Activated T-helper 2 cell treated with anti-CD3 and anti-CD28 coated beads, Interferon-gamma antibody, Interleukin-2, Interleukin-4, amounts not matched to agents 10 μg/mL and 5 μg/mL and 100 μg/mL, durations not matched to agents 14 hours and 24 hours and 36 hours (primary cell): Measurements from ENCODE around the gene BHLHA15. TPM values are rescaled to one million over a fixed set of nuclear protein-coding genes. Genes with fewer than 3 reads are reported as not detected.

Experiments used
- DNase-seq: peaks from one replicate; pipeline ENCODE4 v3.0.0; 2021; ENCODE audit warnings: low spot score
- H3K27ac Mint-ChIP-seq: one replicate; pipeline ENCODE4 v1.8.0; 2021; ENCODE audit warnings: mixed read lengths
- H3K27me3 Mint-ChIP-seq: one replicate; pipeline ENCODE4 v1.8.0; 2021; ENCODE audit warnings: low read depth, mixed read lengths
- H3K36me3 Mint-ChIP-seq: one replicate; pipeline ENCODE4 v1.8.0; 2021; ENCODE audit warnings: low read depth, mixed read lengths
- H3K4me1 Mint-ChIP-seq: one replicate; pipeline ENCODE4 v1.8.0; 2021; ENCODE audit warnings: low read depth, mixed read lengths
- H3K4me3 Mint-ChIP-seq: one replicate; pipeline ENCODE4 v1.8.0; 2021; ENCODE audit warnings: low read depth, mild to moderate bottlenecking, moderate library complexity, mixed read lengths
- H3K9me3 Mint-ChIP-seq: one replicate; pipeline ENCODE4 v1.8.0; 2021; ENCODE audit warnings: mixed read lengths
- intact Hi-C: fragments of 100-400 bp; cut with micrococcal nuclease; formaldehyde crosslinking; loops from one replicate; pipeline ENCODE4 v1.15.1; 2023
- total RNA-seq: library from RNA; stranded (reverse); gene quantifications from 2 replicates; pipeline ENCODE4 v1.2.3, GENCODE V29; 2022

Gene BHLHA15
- total RNA-seq, 1 donor from 2014 or later = 0.80 TPM

DNA sequence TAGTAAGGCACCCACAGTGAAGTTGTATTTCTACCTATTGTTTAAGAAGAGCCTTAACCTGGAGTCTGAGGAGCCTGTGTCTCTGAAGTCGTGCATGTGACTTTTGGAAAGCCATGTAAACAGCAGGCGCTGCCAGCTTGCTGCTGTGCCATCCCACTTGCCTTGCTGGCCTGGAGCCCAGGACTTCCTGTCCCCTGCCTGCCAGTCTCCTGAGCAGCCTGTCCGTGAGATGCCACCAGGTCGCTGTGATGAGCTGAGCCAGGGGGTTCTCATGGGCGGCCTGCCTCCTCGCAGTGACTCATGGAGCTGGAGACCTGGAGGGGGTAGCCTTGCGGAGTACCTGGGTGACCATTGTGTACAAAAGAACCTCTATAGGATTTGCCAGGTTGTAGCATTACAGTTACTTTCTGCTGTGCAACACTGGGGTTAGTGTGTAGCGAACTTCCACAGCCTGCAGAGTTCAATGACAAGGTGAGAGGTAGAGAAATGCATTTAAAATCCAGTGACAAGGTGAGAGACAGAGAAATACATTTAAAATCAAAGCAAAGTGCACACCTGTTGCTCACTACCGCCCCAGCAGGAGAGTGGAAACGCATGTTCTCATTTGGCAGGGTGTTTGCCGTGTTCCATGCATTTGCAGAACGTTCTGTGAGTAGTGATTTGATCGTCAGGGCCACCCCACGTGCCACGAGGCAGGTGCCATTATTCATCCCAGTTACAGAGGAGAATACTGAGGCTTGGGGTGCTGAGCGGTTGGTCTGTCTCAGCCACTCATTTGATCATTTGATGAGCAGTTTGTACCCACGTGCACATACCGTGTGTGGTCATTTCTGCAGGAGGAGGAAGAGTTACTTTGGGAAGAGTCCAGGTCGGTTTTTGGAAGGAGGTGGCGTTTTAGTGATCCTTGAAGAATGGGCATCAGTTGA lies 36.6 kb upstream of the BHLHA15 start:
- no peaks in the 10 kb centered on the region for H3K9me3 Mint-ChIP-seq
- no peak overlapping the region for H3K27ac Mint-ChIP-seq
- intact Hi-C loops = no loop called here
- H3K4me1 Mint-ChIP-seq = no peaks in the 10 kb centered on the region
- no peak overlapping the region for H3K4me3 Mint-ChIP-seq
- no peaks in the 10 kb centered on the region for H3K27me3 Mint-ChIP-seq
- peaks cover 3% of the 10 kb centered on the region for H3K36me3 Mint-ChIP-seq
- no peak for DNase-seq

DNA sequence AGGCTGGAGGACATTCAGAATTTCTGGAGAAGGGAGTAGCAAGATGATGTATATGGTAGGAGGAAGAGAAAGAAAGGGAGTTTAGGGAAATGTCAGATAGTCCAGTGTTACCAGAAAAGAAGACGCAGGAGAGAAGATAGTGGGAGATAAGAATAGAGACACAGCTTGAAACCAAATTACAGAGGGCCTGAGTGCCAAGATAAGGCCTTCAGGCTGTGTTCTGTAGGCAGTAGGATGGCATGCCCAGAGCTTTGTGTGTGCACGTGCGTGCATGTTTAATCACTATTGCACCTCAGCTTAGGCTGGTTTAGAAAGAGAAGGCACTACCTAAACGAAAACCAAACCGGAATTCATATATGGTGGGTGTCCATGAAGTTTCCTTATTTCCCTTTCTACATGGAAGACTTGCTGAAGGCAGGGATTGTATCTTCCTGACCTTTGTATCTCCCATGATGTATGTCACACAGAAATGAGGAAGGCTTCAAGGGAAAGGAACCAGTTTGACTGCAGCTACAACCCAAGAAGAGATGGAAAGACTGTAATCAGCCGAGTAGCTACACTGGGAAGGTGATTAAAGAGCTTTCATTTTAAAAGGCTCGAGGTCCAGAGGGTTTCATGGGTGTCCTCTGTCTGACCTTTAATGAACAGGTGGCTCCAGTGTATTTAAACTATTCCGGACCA lies 35.8 kb upstream of the BHLHA15 start:
- H3K27me3 Mint-ChIP-seq = no peaks in the 10 kb centered on the region
- no peak overlapping the region for H3K4me3 Mint-ChIP-seq
- intact Hi-C loops = no loop called here
- H3K36me3 Mint-ChIP-seq = peaks cover 3% of the 10 kb centered on the region
- no peaks in the 10 kb centered on the region for H3K9me3 Mint-ChIP-seq
- H3K27ac Mint-ChIP-seq = no peak overlapping the region
- no peaks in the 10 kb centered on the region for H3K4me1 Mint-ChIP-seq
- DNase-seq = no peak

DNA sequence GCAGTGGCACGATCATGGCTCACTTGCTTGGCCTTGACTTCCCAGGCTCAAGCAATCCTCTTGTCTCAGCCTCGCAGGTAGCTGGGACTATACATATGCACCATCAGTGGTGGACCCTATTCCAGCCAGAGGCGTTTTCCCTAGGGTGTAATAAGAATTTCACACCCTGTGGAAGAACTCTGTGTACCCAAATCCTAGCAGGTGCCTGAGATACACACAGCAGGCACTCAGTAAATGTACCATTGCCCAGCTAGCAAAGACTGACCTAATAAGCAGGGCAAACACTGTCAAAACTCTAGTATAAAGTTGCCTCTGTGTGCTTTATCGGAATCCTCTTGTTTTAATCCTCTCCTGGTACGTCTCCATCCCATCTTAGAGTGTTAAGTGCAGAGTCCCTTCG lies 33.7 kb upstream of the BHLHA15 start:
- Mint-ChIP-seq H3K36me3 (no peaks in the 10 kb centered on the region), H3K27me3 (no peaks in the 10 kb centered on the region), H3K9me3 (no peaks in the 10 kb centered on the region), H3K4me3 (no peak overlapping the region), H3K27ac (no peak overlapping the region), H3K4me1 (no peaks in the 10 kb centered on the region)
- no peak for DNase-seq
- intact Hi-C loops = no loop called here

DNA sequence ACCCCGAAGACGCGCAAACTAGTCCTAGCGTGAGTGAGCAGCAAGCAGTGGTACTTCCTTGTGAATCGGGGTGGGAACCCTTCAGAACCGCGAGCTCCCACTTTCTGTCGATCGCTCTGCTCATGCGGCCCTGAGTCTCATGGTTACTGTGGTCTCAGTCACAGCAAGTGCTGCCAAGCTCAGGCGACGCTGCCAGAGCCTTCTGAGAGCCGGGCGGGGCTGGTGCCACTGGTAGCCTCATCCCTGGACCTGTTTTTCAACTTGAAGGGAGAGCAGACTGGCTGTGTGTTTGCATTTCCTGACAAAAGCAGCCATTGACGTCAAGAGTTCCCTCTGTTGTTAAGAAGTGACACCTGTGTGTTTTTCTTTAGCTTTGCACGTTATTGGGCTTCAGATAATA lies 32.9 kb upstream of the BHLHA15 start:
- Mint-ChIP-seq H3K27ac (no peak overlapping the region), H3K4me3 (no peak overlapping the region), H3K27me3 (no peaks in the 10 kb centered on the region), H3K9me3 (no peaks in the 10 kb centered on the region), H3K4me1 (no peaks in the 10 kb centered on the region), H3K36me3 (no peaks in the 10 kb centered on the region)
- no peak for DNase-seq
- intact Hi-C loops = no loop called here

DNA sequence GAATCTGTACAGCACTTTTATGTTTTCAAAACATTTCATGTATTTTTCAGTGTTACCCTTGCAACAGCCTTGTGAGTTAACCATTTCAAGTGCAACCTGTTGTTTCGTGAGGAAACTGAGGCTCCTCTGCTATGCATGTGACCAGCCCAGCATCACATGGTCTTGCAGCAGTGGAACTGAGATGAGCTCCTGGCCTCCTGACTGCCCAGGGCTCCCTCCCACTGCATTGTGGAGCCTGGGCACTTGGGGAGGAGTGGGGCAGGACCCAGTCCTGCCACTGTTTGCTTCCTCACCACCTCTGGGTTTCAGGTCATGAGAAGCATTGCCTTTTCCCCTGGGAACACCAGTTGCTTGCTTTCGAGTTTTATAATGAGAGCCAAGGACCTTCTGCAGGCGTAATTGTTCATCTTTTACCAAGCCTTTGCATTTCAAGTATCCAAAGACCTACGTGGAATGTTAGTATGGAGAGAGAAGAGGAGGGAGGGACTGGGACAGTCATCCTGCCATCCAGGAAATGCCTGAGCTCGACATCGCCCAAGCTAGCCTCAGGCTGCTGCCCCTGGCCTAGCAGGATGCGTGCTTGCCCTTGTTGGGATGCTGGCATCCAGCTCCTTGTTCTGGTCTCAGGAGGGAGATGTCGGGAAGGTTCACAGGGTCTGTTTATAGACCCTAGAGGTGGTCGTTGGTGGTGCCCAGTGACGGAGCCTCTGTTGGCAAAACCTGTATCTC lies 32.3 kb upstream of the BHLHA15 start:
- H3K4me1 Mint-ChIP-seq = no peaks in the 10 kb centered on the region
- intact Hi-C loops = no loop called here
- no peaks in the 10 kb centered on the region for H3K27me3 Mint-ChIP-seq
- H3K4me3 Mint-ChIP-seq = no peak overlapping the region
- DNase-seq = no peak
- H3K27ac Mint-ChIP-seq = no peak overlapping the region
- H3K36me3 Mint-ChIP-seq = no peaks in the 10 kb centered on the region
- H3K9me3 Mint-ChIP-seq = no peaks in the 10 kb centered on the region

DNA sequence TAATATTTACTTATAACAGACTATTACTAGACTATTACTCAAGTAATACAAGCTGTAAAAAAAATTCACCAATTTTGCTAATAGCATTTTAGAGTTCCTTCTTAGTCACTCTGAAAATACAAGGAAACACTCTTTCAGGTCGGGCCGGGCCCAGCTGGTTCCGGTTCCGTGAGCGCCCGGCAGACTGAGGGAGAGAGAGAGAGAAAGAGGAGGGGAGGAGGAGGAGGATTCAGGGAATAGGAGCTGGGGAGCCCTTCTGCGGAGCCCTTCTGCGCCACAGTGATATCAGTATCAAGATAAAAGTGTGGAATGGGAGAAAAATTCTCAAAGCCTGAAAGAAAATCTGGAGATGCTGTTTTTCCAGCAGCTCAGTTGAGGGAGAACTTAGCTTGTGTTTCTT lies 30.5 kb upstream of the BHLHA15 start:
- DNase-seq = no peak
- H3K27me3 Mint-ChIP-seq = no peaks in the 10 kb centered on the region
- H3K27ac Mint-ChIP-seq = no peak overlapping the region
- no peak overlapping the region for H3K4me3 Mint-ChIP-seq
- no peaks in the 10 kb centered on the region for H3K9me3 Mint-ChIP-seq
- intact Hi-C loops = no loop called here
- no peaks in the 10 kb centered on the region for H3K4me1 Mint-ChIP-seq
- H3K36me3 Mint-ChIP-seq = no peaks in the 10 kb centered on the region

DNA sequence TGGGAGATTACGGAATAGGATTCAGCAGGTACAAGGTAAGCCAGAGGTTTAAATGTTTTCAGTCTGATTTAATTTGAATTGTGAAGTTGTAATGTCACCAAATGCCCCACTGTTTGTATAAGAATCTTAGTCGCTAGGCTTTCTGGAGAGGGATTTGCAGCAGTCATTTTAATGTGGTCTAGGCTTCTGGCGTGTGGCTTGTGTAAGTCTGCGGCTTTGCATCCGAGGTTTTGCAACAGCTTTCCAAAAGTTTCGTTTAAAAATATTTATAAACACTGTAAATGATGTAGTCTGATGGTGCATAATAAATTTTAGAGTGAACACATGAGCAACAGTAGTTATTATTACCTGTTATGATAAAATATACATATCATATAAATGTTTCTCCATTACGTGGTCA lies 26.1 kb upstream of the BHLHA15 start:
- Mint-ChIP-seq H3K36me3 (peaks cover 14% of the 10 kb centered on the region), H3K27me3 (no peaks in the 10 kb centered on the region), H3K9me3 (no peaks in the 10 kb centered on the region), H3K4me3 (no peak overlapping the region), H3K27ac (no peak overlapping the region), H3K4me1 (no peaks in the 10 kb centered on the region)
- DNase-seq = no peak
- intact Hi-C loops = no loop called here

DNA sequence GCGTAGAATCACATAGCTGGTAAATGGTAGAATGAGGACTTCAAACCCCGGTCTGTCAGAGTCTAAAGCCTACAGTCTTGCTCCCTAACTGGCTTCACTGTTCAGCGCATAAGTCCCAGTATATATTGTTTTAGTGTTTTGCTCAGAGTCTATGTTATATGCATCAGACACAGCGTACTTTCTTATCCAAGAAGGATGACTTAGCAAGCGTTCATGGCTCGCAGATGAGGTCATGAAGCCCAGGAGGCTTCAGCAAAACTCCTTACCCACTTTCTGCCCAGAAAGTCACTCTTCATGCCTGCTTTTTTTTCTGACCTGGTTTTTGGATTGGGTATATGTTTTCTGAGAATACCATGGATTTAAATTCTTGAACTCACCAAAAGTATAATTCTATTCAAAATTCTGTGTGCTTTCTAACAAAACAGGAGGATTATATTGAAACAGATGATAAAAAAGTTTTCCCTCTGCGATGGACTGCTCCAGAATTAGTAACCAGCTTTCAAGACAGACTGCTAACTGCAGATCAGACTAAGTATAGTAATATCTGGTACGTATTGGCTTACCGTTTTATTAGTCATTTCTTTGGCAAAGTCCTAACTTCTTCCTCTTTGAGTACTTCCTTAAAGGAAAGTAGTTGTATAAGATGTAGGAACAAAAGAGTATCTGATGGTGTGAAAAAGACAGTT lies 24.6 kb upstream of the BHLHA15 start:
- H3K27ac Mint-ChIP-seq = no peak overlapping the region
- no peaks in the 10 kb centered on the region for H3K9me3 Mint-ChIP-seq
- H3K36me3 Mint-ChIP-seq = peaks cover 20% of the 10 kb centered on the region
- no peaks in the 10 kb centered on the region for H3K27me3 Mint-ChIP-seq
- DNase-seq = no peak
- no peaks in the 10 kb centered on the region for H3K4me1 Mint-ChIP-seq
- no peak overlapping the region for H3K4me3 Mint-ChIP-seq
- intact Hi-C loops = no loop called here

DNA sequence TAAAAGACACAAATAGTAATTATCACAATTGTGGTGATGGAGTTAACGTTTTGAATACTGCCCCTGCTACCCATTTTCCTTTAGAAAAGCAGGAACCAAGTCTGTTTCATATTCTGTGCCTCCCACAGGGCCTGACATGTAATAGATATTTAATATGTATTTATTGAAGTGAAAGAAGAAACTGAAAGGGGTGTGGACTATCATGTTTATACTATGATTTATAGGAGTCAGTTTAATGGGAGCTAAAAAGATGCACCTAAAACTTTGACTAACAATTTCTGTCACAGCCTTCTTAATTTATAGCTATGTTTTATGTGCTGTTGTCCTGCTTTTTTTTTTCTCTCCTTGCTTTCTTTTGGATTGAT lies 24.1 kb upstream of the BHLHA15 start:
- no peaks in the 10 kb centered on the region for H3K4me1 Mint-ChIP-seq
- intact Hi-C loops = no loop called here
- H3K4me3 Mint-ChIP-seq = no peak overlapping the region
- peaks cover 20% of the 10 kb centered on the region for H3K36me3 Mint-ChIP-seq
- no peak overlapping the region for H3K27ac Mint-ChIP-seq
- no peak for DNase-seq
- H3K9me3 Mint-ChIP-seq = no peaks in the 10 kb centered on the region
- no peaks in the 10 kb centered on the region for H3K27me3 Mint-ChIP-seq

DNA sequence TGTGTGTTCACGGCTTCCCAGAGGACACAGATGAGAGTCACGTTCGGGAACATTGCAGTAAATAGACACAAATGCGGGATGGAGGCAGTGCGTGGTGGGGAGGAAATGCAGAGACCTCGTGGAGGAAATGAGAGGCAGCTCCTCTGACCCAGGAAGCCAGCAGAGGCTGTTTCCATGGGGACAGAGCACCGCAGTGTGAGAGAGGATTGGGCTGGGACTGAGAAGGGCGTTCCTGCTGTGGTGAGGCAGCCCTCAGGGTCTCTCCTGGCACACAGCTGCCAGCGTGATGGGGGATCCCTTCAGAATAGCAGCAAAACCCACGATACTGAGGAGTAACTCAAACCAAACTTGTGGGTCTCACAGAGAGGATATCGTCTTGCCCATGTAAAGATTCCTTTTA lies 21.7 kb upstream of the BHLHA15 start:
- peaks cover 36% of the 10 kb centered on the region for H3K36me3 Mint-ChIP-seq
- no peak for DNase-seq
- H3K4me3 Mint-ChIP-seq = no peak overlapping the region
- H3K4me1 Mint-ChIP-seq = no peaks in the 10 kb centered on the region
- no peak overlapping the region for H3K27ac Mint-ChIP-seq
- H3K27me3 Mint-ChIP-seq = no peaks in the 10 kb centered on the region
- no peaks in the 10 kb centered on the region for H3K9me3 Mint-ChIP-seq
- intact Hi-C loops = no loop called here

DNA sequence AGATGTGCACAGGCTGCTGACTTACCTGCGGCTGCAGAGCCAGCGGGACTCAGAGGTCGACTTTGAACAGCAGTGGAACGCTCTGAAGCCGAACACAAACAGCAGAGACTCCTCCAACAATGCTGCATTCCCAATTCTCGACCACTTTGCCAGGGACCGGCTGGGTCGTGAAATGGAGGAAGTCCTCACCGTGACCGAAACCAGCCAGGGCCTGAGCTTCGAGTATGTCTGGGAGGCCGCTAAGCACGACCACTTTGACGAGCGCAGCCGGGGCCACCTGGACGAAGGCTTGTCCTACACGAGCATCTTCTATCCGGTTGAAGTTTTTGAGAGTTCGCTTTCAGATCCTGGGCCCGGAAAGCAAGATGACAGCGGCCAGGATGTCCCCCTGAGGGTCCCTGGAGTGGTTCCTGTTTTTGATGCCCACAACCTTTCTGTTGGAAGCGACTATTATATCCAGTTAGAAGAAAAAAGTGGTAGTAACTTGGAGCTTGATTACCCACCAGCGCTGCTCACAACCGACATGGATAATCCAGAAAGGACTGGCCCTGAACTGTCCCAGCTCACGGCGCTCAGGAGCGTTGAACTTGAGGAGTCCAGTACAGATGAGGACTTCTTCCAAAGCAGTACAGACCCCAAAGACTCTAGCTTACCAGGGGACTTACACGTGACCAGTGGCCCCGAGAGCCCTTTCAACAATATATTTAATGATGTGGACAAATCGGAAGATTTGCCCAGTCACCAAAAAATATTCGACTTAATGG lies 19.4 kb upstream of the BHLHA15 start:
- Mint-ChIP-seq H3K4me1 (peaks cover 2% of the 10 kb centered on the region), H3K4me3 (no peak overlapping the region), H3K36me3 (peaks cover 45% of the 10 kb centered on the region), H3K9me3 (no peaks in the 10 kb centered on the region), H3K27ac (no peak overlapping the region), H3K27me3 (no peaks in the 10 kb centered on the region)
- intact Hi-C loops = no loop called here
- DNase-seq = no peak

DNA sequence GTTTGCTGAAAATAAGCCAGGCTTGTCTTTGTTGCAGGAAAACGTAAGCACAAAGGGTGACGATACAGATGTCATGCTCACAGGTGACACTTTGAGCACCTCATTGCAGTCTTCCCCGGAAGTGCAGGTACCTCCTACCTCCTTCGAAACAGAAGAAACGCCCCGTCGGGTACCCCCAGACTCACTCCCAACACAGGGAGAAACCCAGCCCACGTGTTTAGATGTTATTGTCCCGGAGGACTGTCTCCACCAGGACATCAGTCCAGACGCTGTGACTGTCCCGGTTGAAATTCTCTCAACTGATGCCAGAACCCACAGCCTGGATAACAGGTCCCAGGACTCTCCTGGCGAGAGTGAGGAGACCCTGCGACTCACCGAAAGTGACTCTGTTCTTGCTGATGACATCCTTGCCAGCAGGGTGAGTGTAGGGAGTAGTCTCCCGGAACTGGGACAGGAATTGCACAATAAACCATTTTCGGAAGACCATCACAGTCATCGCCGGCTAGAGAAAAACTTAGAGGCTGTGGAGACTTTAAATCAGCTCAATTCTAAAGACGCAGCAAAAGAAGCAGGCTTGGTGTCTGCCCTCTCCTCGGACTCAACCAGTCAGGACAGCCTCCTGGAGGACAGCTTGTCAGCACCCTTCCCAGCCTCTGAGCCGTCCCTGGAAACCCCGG lies 18.3 kb upstream of the BHLHA15 start:
- H3K4me3 Mint-ChIP-seq = no peak overlapping the region
- peaks cover 2% of the 10 kb centered on the region for H3K4me1 Mint-ChIP-seq
- DNase-seq = no peak
- H3K36me3 Mint-ChIP-seq = peaks cover 44% of the 10 kb centered on the region
- H3K9me3 Mint-ChIP-seq = no peaks in the 10 kb centered on the region
- H3K27ac Mint-ChIP-seq = no peak overlapping the region
- H3K27me3 Mint-ChIP-seq = no peaks in the 10 kb centered on the region
- intact Hi-C loops = no loop called here
